ENCODE results near the gene DDT.
"Not testable (repeated sequence)": the region's sequence is repeated elsewhere in the genome, so short reads cannot be mapped to it uniquely, and the experiment has no call there.

DNA sequence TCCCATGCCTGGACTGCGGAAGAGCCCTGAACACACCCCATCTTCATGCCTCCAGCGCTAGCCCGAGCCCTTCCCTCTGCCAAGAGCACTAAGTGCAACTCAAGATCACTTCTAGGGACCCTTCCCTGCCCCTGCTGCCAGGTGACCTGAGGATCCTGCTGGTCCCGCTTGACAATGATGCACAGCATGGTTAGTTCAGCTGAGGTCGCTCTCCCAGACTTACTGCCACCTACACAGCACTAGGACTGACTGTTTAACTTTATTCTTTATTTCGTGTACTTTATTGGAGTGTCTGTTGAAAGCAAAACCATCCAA is 19.3 kb downstream of the DDT start:
- TF ChIP-seq POLR2AphosphoS5 (IDR thresholded peaks at IDR 0.05; ENCODE audit: borderline replicate concordance, low read depth, low read length); EZH2 (IDR thresholded peaks at IDR 0.05): not testable (repeated sequence)
